K562 (cell line): ENCODE results near the gene IKZF4. TPM values are rescaled to one million over a fixed set of nuclear protein-coding genes. Genes with fewer than 3 reads are reported as not detected.
A peak's percentile ranks its signal among the peaks of the same experiment; 100 is the strongest.

Experiments used
- ATAC-seq: fragments of 200-7000 bp; cut with Tn5 transposase; 3 replicates; pipeline ENCODE4 v1.9.1; 2020; ENCODE audit warnings: moderate library complexity
- BruUV-seq: library from RNA; stranded (reverse); fragments of 400-500 nt; replicated peaks from 2 replicates; lab custom pipeline; 2021; lab: Mats Ljungman, UMichigan
- CTCF ChIA-PET: fragments of 300-600 bp; formaldehyde crosslinking; extraction: SDS; loops from one replicate; lab custom pipeline; 2021; ENCODE audit warnings: low intra/inter-chr PET ratio; lab: Yijun Ruan, JAX
- POLR2A ChIA-PET: fragments of 300-600, 350-650 bp; sonication (Branson Sonifier 250); formaldehyde crosslinking; extraction: SDS; loops from one replicate; lab custom pipeline; 2021; ENCODE audit warnings: antibody characterized with exemption, inconsistent platforms; lab: Yijun Ruan, JAX
- DNase-seq, 4 experiments: peaks; one replicate each; pipeline versions ENCODE4 v3.0.0 to v3.0.0-alpha.2; 2011 to 2018; ENCODE audit warnings: low spot score in 3 of 4, mixed read lengths in 3 of 4; ENCODE audit errors: extremely low read depth in 1 of 4
- FAIRE-seq: peaks from 2 replicates; lab custom pipeline; 2011; peaks lifted over from hg19 to GRCh38; lab: Jason Lieb, UNC
- H2AFZ ChIP-seq: 2 replicates; pipeline ENCODE4 v1.6.0; 2011; ENCODE audit warnings: low read depth, low read length, control low read depth, inconsistent platforms
- H3K27ac ChIP-seq: fragments of 200-600 bp; 3 replicates; pipeline ENCODE4 v1.8.0; 2011; ENCODE audit warnings: low read depth, mild to moderate bottlenecking, control low read depth, inconsistent platforms, low read length, moderate library complexity, mixed read lengths; ENCODE audit errors: extremely low read depth
- H3K27me3 ChIP-seq, 2 experiments: fragments of 300-600 bp in 1 of 2; 2 replicates in 1 of 2; 3 replicates in 1 of 2; pipeline versions ENCODE4 v1.6.0 to v1.8.0; 2011; ENCODE audit warnings: inconsistent platforms in 2 of 2, low read length in 2 of 2, mild to moderate bottlenecking in 1 of 2, mixed read lengths in 1 of 2, moderate library complexity in 1 of 2; ENCODE audit not compliant: control insufficient read depth in 2 of 2, insufficient read depth in 2 of 2
- H3K36me3 ChIP-seq: fragments of 300-600 bp; 3 replicates; pipeline ENCODE4 v1.8.0; 2011; ENCODE audit warnings: mild to moderate bottlenecking, low read length, inconsistent platforms; ENCODE audit not compliant: control insufficient read depth, insufficient read depth
- H3K4me1 ChIP-seq, 2 experiments: fragments of 200-600 bp in 1 of 2; replicated peaks in 1 of 2; 2 replicates in 1 of 2; 3 replicates in 1 of 2; pipeline versions ENCODE4 v1.5.1 to v1.8.0; 2011; ENCODE audit warnings: inconsistent platforms in 2 of 2, low read length in 2 of 2, mild to moderate bottlenecking in 1 of 2, mixed read lengths in 1 of 2, moderate library complexity in 1 of 2; ENCODE audit not compliant: control insufficient read depth in 2 of 2, insufficient read depth in 2 of 2
- H3K4me2 ChIP-seq: 2 replicates; pipeline ENCODE4 v1.6.1; 2011; ENCODE audit warnings: low read length, control low read depth, inconsistent platforms, mixed read lengths; ENCODE audit not compliant: insufficient read depth
- H3K4me3 ChIP-seq: fragments of 200-600 bp; sonication (generic), shearing (Covaris generic); 2 replicates; pipeline ENCODE4 v1.5.1; 2016; ENCODE audit warnings: control low read depth, inconsistent platforms
- H3K79me2 ChIP-seq: fragments of 200-600 bp; 3 replicates; pipeline ENCODE4 v1.8.0; 2011; ENCODE audit warnings: low read length, inconsistent platforms; ENCODE audit not compliant: control insufficient read depth, insufficient read depth
- H3K9ac ChIP-seq, 2 experiments: 2 replicates each; pipeline versions ENCODE4 v1.6.0 to v1.6.1; 2011; ENCODE audit warnings: low read depth in 2 of 2, low read length in 2 of 2, control low read depth in 1 of 2, inconsistent platforms in 1 of 2, mild to moderate bottlenecking in 1 of 2, mixed read lengths in 1 of 2; ENCODE audit not compliant: insufficient read depth in 1 of 2
- H3K9me1 ChIP-seq: one replicate; pipeline ENCODE4 v1.6.0; 2011; ENCODE audit warnings: inconsistent platforms, mild to moderate bottlenecking, low read length, moderate library complexity; ENCODE audit not compliant: control insufficient read depth, insufficient read depth
- H3K9me3 ChIP-seq: replicated peaks from 2 replicates; pipeline ENCODE4 v1.5.1; 2011; ENCODE audit warnings: low read depth, low read length, inconsistent platforms; ENCODE audit not compliant: control insufficient read depth, insufficient read depth
- H4K20me1 ChIP-seq: replicated peaks from 2 replicates; pipeline ENCODE4 v1.6.1; 2011; ENCODE audit warnings: low read length, inconsistent platforms, mixed read lengths; ENCODE audit not compliant: control insufficient read depth, insufficient read depth
- BCLAF1 ChIP-seq, 2 experiments: fragments of 450-650 bp in 1 of 2; IDR thresholded peaks; 2 replicates each; pipeline ENCODE4 v1.6.1; 2011 to 2017; ENCODE audit warnings: low read depth in 2 of 2, antibody characterized with exemption in 1 of 2, borderline replicate concordance in 1 of 2, low read length in 1 of 2, mild to moderate bottlenecking in 1 of 2, mixed read lengths in 1 of 2; ENCODE audit not compliant: control insufficient read depth in 1 of 2
- HINFP ChIP-seq: fragments of 450-650 bp; conservative IDR thresholded peaks from 2 replicates; pipeline ENCODE4 v1.6.1; 2016; ENCODE audit warnings: missing genetic modification characterization, low read depth, mild to moderate bottlenecking, control low read depth, missing compliant biosample characterization
- MAFF ChIP-seq: IDR thresholded peaks from 2 replicates; pipeline ENCODE4 v1.6.1; 2012; ENCODE audit warnings: low read length, improper control_type of control experiment
- NCOA2 ChIP-seq, 2 experiments: fragments of 450-650 bp; IDR thresholded peaks; 2 replicates each; pipeline ENCODE4 v1.6.1; 2018; ENCODE audit warnings: mild to moderate bottlenecking in 2 of 2, moderate library complexity in 1 of 2; ENCODE audit not compliant: partially characterized antibody in 2 of 2
- NR3C1 ChIP-seq: sonication (generic); formaldehyde crosslinking; IDR thresholded peaks from 2 replicates; pipeline ENCODE4 v1.8.1; 2022; ENCODE audit warnings: missing genetic modification reagents
- RFX1 ChIP-seq: fragments of 450-650 bp; IDR thresholded peaks from 2 replicates; pipeline ENCODE4 v1.6.1; 2016; ENCODE audit warnings: mild to moderate bottlenecking, moderate library complexity
- SMAD3 ChIP-seq: fragments of 450-650 bp; formaldehyde crosslinking; conservative IDR thresholded peaks from 2 replicates; pipeline ENCODE4 v1.4.0; 2020; ENCODE audit warnings: mild to moderate bottlenecking
- WHSC1 ChIP-seq: IDR thresholded peaks from one replicate; pipeline ENCODE4 v1.6.1; 2012; ENCODE audit warnings: low read length, control low read depth, inconsistent platforms
- ZBTB2 ChIP-seq: fragments of 450-650 bp; IDR thresholded peaks from 2 replicates; pipeline ENCODE4 v1.6.1; 2016; ENCODE audit warnings: antibody characterized with exemption
- ZFX ChIP-seq: sonication (generic); formaldehyde crosslinking; IDR thresholded peaks from 2 replicates; pipeline ENCODE4 v1.8.0; 2022; ENCODE audit warnings: mild to moderate bottlenecking, missing genetic modification reagents, moderate library complexity
- ZNF197 ChIP-seq: fragments of 200-800 bp; sonication (Bioruptor generic); IDR thresholded peaks from 2 replicates; pipeline ENCODE4 v1.6.1; 2016; ENCODE audit warnings: low read depth, missing genetic modification characterization, missing compliant biosample characterization
- ZNF655 ChIP-seq: fragments of 250-450 bp; sonication (Bioruptor Pico); IDR thresholded peaks from 2 replicates; pipeline ENCODE4 v1.5.0; 2021
- WGBS: fragments of 100-300 bp; shearing (Covaris generic); methylation state at CpG from one replicate; pipeline ENCODE4 v1.1.6; 2016; ENCODE audit warnings: low coverage, mixed read lengths; ENCODE audit not compliant: insufficient coverage; ENCODE audit errors: missing lambda C conversion rate; 5-methylcytosine and 5-hydroxymethylcytosine counted together
- in situ Hi-C: fragments of 300-500 bp; cut with MboI; formaldehyde crosslinking; loops from 4 replicates; pipeline ENCODE4 v1.15.0; 2018; ENCODE audit warnings: inconsistent platforms, mixed read lengths
- intact Hi-C: fragments of 100-400 bp; cut with micrococcal nuclease; formaldehyde crosslinking; loops from 2 replicates; pipeline ENCODE4 v1.14.2; 2022
- polyA plus RNA-seq, 8 experiments: library from polyadenylated mRNA; depleted of rRNA in 4 of 8; stranded (reverse) in 5 of 8; unstranded in 3 of 8; fragments of >200 nt; fragmentation: Nextera tagmentation in 2 of 8; fragmentation: Illumina TruSeq in 1 of 8; extraction: Ambion mirVana in 2 of 8; extraction: Trizol in 1 of 8; gene quantifications; 2 replicates each; pipeline versions ENCODE4 v1.2.1 to v1.2.3, GENCODE V29; 2011 to 2014; ENCODE audit warnings: inconsistent platforms in 1 of 8, missing spikeins in 1 of 8
- total RNA-seq, 7 experiments: library from RNA; depleted of rRNA in 6 of 7; stranded (reverse); fragments of >200 nt in 6 of 7; fragmentation: Illumina TruSeq in 2 of 7; extraction: Trizol in 2 of 7; gene quantifications; 2 replicates each; pipeline versions ENCODE4 v1.2.1 to v1.2.3, GENCODE V29; 2011 to 2021; ENCODE audit warnings: low replicate concordance in 1 of 7

Gene IKZF4
- total and polyA plus RNA-seq, 9 of the 15 experiments (the other 6 are each of a cell fraction or from before 2014, with no cell fraction given) = 1.9 to 16.3 (median 3.6) TPM

- CTCF ChIA-PET = interaction anchor here (0.6 kb wide), 1 partner anchor 32 kb away, joined by 4 read pairs; no protein-coding TSS in a partner anchor
- 1% methylated on average over 57 of the region's 59 CpGs for WGBS
- Histone ChIP-seq H3K4me3 (peak within 1 kb of the TSS; percentile 51), H4K20me1 (no peaks in the 10 kb centered on the region), H3K27me3 (no peaks in the 10 kb centered on the region; a peak in 1 of 5 replicates), H3K9me1 (no peaks in the 10 kb centered on the region), H3K9ac (peak within 1 kb of the TSS; percentile 48 to 90), H3K36me3 (no peaks in the 10 kb centered on the region), H3K9me3 (no peaks in the 10 kb centered on the region), H3K4me1 (peaks cover 32 to 40% of the 10 kb centered on the region in 2 experiments), H2AFZ (peak within 1 kb of the TSS; percentile 84), H3K4me2 (peak within 1 kb of the TSS; percentile 89), H3K79me2 (no peaks in the 10 kb centered on the region), H3K27ac (no peak within 1 kb of the TSS)
- intact Hi-C loops (no loop called here), in situ Hi-C loops (no loop called here)
- FAIRE-seq (peak; percentile 73), ATAC-seq (peak; percentile 91), DNase-seq (peak; percentile 90 to 94 (median 94))
- BruUV-seq = TSS peak; percentile 54
- POLR2A ChIA-PET = interaction anchor here (0.6 to 1.8 kb wide), 7 partner anchors 12 to 78 kb away, joined by 3 to 10 read pairs (median 4); partner anchors contain the start of genes MYL6 and PA2G4
- no peak for TF ChIP-seq WHSC1
- no peak for TF ChIP-seq MAFF
- TF ChIP-seq HINFP (tag) = no peak
- TF ChIP-seq ZBTB2 = peak; percentile 70; the same call in 1 of the 2 replicates
- no peak for TF ChIP-seq NR3C1
- TF ChIP-seq NCOA2 (IDR thresholded peaks at IDR 0.05; ENCODE audit: partially characterized antibody in 2 of 2) = no peak
- peak; percentile 48 for TF ChIP-seq ZFX (CRISPR knock-in tag)
- no peak for TF ChIP-seq RFX1
- TF ChIP-seq ZNF197 (CRISPR knock-in tag) = no peak
- no peak for TF ChIP-seq ZNF655 (CRISPR knock-in tag)
- no peak for TF ChIP-seq BCLAF1 (IDR thresholded peaks at IDR 0.05; ENCODE audit: borderline replicate concordance in 1 of 2, control insufficient read depth in 1 of 2, low read depth in 2 of 2, low read length in 1 of 2)
- no peak for TF ChIP-seq SMAD3 (CRISPR knock-in tag)
Observed at GRCh38 chr12:56079723-56080555, 59.1 kb downstream of the IKZF4 start, which contains the start of gene ERBB3. Gene ERBB3 (plus strand): TSS chr12:56080165. CDS start chr12:56080301, 136 bp downstream.
